ENCODE results near the gene VTCN1.
"Not testable (repeated sequence)": the region's sequence is repeated elsewhere in the genome, so short reads cannot be mapped to it uniquely, and the experiment has no call there.

VTCN1 gene, protein sequence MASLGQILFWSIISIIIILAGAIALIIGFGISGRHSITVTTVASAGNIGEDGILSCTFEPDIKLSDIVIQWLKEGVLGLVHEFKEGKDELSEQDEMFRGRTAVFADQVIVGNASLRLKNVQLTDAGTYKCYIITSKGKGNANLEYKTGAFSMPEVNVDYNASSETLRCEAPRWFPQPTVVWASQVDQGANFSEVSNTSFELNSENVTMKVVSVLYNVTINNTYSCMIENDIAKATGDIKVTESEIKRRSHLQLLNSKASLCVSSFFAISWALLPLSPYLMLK

DNA sequence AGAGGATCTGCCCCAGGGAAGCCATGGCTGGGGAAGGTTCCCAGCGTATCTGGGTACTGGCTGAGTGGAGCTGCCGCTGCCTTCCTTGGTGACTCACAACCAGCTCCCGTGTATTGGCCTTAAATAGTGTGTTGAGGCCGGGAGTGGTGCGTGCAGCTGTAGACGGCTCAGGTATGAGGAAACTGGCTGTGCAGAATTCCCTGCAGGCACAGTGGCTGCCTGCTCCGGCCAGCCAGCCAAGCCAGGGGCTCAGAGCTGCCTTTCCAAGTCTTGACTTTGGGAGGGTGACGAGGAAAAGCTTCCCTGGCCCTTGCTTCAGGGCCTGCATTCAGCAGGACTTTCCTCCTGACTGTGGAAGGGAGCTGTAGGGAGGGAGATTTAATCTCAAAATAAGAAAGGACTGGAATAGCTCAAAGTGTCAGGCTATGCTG lies at the start of gene VTCN1:
VTCN1 (minus strand) TSS at position 97 of the 431 bp plus-strand sequence; CDS start at position 25, 72 bp downstream.
- no peak for DNase-seq

DNA sequence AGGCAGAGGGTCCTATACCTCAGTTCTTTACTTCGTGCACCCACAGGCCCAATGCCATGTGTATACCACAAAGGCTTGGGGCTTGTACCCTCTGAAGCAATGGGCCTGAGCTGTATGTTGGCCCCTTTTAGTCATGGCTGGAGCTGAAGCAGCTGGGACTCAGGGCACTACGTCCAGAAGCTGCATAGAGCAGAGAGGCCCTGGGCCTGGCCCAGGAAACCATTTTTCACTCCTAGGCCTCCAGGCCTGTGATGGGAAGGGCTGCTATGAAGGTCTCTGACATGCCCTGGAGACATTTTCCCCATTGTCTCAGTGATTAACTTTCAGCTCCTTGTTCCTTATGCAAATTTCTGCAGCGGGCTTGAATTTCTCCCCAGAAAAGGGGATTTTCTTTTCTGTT lies 48.1 kb upstream of the VTCN1 start:
- no peak for DNase-seq

DNA sequence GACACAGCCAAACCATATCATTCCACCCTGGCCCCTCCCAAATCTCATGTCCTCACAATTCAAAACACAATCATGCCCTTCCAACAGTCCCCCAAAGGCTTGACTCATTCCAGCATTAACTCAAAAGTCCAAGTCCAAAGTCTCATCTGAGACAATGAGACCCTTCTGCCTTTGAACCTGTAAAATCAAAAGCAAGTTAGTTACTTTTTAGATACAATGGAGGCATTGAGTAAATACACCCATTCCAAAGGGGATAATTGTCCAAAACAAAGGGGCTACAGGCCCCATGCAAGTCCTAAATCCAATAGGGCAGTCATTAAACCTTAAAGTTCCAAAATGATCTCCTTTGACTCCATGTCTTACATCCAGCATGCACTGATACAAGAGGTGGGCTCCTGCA lies 47.3 kb upstream of the VTCN1 start:
- DNase-seq, result not testable (repeated sequence)

DNA sequence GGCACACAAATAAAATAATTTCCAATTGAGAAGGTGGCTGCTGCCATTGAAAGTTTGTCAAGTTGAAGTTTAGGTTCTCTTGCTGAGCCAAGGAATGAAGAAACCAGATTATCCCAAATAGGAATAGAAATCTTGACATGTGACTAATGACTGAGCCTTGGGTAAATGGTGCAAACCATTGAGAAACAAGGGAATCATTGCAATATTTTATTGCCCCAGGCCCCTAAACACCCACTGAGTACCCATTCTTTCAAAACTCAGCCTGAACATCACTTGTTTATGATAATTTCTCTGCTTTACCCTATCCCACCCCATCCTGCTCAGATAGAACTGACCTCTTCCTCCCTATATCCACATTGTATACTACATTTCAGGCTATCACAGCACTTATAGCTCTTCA lies 46.6 kb upstream of the VTCN1 start:
- DNase-seq, result no peak

DNA sequence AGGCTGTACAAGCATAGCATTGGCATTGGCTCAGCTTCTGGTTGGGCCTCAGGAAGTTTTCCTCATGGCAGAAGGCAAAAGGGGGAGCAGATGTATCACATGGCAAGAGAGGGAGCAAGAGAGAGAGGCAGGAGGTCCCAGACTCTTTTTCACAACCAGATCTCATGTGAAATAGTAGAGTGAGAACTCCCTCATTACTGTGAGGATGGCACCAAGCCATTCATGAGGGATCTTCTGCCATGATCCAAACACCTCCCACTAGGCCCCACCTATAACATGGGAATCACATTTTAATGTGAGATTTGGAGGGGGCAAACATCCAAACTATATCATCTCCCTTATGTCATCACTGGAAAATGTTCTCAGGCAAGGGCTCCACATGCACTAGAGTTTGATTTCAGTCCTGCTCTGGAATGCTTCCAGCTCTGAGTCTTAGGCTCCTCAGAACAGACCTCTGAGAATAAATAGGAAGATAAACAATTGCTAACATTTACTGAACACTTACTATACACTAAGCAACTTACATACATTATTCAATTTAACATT lies 39.4 kb upstream of the VTCN1 start:
- DNase-seq, result no peak

DNA sequence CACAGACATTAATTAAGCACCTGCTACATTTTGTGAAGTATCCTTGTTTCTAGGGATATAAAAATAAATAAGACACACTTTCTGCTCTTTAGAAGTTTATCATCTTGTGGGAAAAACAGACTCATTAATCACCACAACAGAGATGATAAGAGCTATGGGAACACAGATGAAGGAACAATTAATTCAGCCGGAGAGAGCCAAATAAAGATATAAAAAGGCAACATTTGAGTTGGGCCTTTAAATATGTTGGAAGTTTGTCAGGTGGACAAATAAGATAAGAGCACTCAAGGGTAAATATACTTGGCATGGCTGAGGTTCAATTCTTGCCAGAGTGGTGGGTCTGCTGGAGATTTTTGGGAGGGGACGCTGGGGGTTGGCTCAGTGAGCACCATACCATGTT lies 34.2 kb upstream of the VTCN1 start:
- DNase-seq, result no peak

DNA sequence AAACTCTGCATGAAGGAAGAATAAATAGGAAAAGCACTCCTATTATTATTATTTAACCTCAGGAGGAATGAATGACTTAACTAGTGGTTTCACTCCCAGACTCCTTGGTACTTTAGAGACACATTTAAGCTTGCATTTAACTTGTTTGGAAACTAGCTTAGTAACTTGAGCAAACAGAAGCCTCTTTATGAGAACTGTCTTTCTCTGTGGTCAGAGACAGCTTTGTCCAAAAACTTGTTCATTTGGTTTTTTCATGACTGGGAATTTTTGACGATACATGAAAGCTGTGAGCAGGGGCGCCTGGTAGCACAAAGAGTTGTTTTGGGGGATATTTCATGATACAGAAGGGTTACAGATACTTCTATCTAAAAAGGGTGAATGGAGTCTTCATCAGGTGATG lies 33.6 kb upstream of the VTCN1 start:
- DNase-seq, result no peak

DNA sequence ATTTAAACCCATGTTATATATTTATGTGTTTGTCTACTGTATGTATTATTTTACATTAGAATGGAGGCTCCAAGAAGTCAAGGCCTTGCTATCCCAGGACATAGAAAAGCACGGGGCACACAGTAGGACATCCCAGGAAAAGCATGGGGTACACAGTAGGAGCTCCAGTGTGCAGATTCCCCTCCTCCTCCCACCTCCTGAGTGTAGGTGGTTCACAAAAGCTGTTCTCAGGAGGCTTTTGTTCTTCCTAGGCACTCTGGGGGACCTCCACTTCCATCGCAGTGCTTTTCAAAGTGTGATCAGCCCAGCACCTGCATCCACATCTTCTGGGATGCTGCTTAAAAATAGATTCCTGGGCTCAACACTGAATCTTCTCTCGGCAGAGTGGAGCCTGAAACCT lies 30.8 kb upstream of the VTCN1 start:
- no peak for DNase-seq

DNA sequence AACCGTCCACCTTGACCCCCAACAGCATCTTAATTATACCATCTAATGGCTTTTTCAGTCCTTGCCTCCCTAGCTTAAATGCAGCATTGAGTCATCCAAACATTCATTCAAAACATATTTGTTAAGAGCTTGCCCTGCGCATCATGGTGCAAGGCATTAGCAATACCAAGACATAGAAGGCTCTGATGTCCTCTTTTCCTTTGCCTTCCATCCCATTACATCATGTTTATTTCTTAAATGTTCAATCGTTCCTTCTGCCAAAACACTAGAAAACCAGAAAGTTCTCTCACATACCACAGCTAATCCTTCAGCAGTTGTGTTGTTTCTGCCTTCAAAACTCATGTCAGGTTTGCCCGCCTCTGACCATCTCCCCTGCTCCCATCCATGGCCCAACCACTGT lies 29.8 kb upstream of the VTCN1 start:
- no peak for DNase-seq

DNA sequence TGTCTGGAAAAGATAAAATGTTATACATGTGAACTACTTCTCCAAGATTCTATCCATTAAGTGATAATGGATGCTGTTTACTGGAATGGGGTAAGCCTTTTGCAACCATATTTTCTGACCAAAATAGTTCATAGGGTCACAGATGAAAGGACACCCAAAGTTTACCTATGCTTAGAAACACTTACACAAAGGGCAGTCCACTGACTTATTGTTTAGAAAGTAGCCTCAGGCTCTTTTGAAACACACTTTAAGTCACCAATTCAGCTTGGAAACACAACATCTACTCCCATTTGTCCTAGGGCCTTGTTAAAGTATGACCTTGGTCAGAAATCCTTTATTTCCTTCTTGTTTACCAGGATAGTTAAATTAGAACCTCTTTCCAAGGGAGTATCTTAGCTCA lies 28.7 kb upstream of the VTCN1 start:
- DNase-seq, result no peak

DNA sequence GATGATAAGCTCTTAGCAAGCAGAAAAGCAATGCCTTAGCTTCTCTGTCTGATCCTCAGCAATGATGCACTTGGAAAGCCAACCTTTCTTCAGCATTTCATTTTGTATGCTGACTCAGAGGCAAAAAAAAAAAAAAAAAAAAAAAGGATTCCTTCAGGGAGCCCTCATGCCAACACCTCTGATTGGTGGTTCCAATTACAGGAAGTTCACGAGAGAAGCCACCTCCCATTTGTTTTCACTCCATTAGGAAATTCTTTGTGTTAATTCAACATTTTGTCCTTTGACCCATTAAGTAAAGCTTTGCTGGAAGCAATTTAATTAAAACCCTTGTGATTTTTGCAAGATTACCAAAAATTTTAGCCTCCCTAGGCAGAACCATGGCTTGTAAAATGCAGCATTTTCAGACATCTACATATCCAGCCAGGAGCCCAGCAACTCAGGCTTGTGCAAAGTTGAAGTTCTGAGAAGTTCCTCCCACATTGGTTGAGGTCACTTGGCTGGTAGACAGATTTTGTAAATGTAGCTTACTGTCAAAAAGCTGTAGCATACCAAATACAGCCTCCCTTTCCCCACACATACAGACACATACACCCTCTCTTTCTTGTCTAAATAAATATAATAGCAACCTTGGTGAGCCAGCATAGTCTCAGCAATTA lies 27.1 kb upstream of the VTCN1 start:
- no peak for DNase-seq

DNA sequence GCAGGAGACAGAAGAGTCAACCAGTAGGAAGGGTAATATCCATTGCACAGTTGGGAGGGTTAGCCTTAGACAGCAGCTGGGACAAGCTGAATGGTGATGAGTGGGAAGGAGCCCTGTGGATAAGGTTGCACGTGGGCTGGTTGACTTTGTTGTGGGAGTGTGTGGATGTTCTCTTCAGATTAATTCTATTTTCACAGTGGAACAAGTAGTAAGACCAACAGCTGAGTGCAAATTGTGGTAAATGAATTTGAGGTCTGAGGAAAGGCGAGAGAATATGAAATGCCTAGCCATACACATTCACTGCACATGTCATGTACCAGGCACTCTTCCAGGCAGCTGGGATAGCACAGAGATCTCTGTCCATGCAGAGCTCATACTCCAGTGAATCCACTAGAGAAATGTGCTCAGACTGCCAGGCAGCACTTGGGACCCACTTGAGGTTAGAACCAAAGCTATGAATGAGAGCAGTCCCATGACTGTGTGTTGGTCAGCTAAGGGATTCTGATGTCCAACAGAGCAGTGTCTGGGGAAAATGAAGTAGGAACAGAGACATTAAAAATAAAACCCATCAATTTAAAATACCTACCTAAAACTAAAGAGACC lies 25.2 kb upstream of the VTCN1 start:
- DNase-seq, result no peak

DNA sequence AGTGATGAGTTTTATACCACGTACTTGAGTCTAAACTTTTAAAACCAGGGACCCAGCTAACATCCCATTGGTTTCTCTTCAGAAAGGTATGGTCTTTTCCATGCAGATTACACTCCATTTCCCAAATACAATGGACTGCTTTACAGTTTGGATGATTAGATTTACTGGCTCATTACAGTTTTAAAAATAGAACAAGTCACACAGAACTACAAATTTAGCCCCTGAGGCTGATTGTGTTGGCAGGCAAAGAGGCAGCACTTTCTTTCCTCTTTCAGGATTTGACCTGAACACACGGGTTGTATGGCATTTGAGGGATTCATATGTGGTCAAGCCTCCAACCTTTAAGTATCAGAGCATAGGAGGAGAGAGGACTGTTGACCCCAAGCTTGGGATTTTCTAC lies 21.8 kb upstream of the VTCN1 start:
- no peak for DNase-seq

DNA sequence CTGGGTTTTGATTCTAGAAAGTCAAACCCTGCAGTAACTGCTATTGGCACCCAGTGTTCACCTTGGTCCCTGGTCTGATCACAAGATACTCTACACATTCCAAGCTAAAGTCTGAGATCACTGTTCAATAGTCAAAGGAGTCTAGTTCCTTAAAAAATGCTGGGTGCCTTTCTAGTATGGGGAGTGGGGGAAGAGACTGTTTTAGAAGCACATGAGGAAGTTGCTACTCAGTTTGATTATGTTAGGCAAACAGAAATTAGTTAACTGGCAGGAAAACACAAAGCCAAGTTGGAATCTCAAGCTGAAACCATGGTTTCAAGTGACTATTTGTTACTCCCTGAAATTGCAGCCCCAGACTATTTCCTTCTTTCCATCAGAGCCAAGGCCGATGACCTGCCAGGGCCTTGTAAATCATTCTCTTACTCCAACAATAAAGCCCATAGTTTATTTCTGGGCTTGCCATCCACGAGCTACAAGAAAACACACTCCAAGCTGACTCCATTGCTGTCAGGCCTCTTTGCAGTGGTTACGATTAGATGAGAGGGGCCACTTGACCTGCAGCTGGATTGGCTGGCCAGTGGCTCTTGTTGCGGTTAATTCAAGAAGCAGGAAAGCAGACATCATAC lies 21.1 kb upstream of the VTCN1 start:
- DNase-seq, result no peak

DNA sequence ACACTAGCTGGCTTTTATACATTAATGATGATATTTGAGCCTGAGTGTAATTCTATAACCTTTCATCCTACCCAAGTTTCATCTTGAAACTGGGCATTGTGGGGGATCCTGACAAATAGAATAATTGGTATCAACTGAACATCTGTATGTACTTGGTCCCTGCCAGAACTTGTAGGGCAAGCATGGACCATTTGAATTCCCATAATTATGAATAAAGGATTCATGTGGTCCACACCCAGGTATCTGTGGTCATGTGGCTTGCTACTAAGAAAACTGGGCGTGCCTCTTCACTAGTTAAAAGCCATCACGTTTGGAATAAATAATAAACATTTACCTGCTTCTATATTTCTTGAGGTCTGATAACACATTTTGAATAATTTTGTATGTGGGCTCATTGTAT lies 20.6 kb upstream of the VTCN1 start:
- peak; percentile 36 for DNase-seq

DNA sequence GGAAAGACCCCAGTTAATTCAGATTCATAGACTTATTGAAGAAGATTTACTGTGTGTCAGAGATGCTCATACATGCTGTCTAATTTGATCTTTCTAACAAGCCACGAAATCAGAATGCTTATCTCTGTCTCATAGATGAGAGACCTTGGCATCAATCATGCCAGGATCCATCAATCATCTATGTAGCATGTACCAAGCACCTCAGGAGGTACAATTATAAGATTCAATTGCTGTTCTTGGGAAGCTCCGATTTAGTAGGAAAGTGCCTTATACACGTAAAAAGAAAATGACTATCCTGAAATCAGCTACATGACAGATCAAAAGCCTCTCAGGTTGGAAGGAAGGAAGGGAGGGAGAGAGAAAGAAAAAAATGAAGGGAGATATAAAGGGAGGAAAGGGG lies 18.5 kb upstream of the VTCN1 start:
- DNase-seq, result no peak

DNA sequence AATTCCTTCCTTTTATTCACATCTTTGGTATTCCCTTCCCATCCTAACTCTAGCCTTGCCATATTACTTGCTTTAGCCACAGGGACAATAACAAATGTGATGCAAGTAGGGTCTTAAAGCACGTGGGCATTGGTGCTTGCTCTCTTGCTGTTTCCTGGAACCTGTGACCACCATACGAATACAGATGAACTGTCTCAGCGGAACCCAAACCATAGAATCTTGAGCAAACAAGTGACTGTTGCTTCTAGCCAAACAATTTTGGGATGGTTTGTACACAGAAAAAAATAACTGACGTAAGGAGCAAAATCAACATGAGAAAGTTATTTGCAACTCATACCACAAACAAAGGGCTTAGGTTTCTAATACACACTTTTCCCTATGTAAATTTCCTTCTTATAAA lies 15.2 kb upstream of the VTCN1 start:
- no peak for DNase-seq

DNA sequence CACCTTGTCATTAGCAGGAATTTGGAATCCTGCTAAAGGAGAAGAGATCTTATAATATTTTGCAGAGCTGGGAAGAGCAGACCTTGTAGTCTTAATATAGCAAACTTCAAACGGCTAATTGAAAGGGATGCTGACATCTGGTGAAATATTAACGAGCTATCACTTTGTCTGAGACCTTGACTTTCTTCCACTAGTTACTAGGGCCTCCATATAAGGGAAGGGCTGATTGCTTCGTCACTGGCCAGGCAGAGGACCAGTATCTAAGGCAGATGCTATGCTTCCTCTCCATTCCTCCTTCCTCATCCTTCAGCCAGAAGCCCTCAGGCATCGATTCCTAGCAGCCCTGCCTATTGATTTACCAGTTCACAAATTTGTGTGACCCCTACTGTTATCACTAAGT lies 6.0 kb upstream of the VTCN1 start:
- no peak for DNase-seq

DNA sequence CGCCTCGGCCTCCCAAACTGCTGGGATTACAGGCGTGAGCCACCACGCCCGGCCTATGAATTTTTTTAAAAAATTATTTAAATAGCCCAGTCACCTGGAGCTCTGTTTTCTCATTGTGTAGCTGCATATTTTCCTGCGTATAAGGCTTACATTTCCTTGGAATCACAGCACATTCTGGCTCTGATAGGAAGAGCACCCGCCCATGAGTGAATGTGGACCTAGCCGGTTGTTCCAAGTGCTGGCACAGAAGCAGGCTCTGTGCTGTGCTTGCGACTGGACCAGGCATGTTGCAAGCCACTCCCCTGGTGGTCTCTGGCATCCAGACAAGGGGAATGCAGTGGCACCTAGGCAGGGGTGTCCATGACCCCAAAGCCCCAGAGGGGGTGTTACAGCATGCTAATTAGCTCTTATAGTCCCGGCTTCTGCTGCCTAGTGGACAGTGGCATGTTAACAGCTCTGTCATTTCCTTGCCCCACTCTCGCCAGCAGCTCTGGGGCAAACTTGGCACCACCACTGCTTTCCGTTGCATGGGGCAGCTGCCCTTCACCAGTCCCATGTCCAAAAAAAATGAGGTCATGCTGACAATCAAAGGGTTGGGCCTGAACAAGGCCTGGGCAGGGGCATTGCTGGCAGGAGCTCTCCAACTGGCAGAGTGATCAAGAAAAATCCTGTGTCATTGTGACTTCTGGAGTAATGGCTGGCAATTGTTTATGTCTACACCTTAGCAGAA lies 5.2 kb upstream of the VTCN1 start:
- DNase-seq, result no peak

DNA sequence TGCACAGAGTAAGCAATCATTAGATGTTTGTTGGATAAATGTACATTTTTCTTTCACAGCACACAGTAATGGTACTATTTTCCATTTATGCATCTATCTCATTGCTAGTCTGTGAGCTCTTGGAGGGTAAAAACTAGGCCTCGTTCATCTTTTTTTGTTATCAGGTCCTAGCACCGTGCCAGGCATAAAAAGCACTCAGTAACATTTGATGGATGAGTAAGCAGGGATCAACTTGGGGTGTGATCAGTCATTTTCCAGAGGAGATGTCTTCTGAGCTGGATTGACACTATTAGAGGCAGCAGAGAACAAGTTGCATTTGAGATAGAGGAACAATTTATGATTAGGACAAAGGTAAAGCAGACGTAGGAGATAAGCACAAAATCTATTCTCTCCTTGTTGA lies 4.3 kb upstream of the VTCN1 start:
- no peak for DNase-seq

DNA sequence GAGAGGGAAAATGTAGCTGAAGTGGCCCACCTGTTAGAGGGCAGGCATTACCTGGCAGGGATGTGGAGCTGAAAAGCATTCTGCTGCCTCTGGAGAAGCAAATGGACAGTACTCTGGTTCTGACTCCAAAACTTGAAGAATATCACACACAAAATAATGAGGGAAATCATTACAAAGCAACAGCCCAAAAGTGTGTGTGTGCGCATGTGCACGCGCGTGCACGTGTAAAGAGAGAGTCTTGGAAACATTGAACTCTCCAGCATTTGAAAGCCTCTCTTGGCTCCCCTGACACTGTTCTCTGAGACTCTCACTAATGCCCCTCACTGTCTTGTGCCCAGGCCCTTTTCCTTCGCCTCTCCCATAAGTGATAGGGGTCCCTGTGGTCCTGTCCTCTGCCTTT lies 2.3 kb upstream of the VTCN1 start:
- no peak for DNase-seq

DNA sequence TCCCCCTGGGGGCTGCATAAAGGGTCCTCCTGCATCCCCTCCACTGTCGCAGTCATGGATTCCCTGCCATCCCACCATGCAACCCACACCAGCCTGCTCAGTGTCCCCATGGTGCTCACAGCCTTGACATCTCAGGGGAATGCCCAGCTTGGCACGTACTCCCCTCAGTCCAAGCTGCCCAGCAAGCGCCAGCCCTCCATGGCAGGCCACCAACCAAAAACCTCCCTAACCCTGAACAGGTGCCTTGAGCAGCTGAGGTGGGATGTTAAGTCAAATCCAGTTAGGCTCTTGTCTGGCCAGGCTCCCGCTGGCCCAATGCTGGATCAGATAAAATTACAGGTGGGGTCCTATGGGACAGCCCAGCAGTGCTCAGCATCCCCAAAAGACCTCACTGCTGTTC lies 341 bp downstream of the VTCN1 start:
- no peak for DNase-seq

DNA sequence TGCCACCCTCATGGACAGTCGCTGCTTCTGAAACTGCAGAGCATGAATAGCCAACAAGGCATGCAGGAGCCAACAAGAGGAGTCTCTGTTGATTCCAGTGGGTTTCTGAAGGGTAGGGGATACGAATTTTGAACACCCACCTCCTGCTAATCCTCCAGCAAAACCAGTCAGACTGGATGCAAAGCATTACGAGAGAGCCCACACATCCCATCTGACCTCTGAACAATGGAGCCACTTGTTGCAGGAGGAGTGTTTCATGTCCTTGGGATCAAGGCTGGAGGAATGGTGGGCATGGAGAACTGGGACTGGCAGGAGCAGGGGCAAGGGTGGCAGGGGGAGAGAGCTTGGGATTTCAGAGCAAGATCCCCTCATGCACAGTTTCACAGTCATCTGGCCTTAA lies 1.6 kb downstream of the VTCN1 start:
- DNase-seq, result no peak
